Measurements from ENCODE around the gene ADGRV1.
A peak's percentile ranks its signal among the peaks of the same experiment; 100 is the strongest.

ADGRV1 gene

DNA sequence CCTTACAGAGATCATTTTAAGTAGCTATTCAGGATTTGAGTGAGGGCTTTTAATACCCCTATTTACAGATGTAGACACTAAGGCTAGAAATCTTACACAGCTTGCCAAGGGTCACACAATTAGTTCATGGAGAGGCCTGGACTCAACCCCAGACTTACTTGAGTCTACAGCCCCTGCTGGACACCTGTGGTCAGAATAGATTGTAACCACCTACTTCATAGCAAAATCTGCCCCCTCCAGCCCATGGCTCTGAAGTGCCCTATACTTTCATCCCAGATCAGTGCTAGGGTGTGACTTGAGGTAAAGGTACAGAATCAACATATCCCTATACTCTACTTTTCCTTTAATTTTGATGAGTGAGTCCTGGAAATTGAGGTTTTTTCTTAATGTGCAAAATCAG, 291.3 kb downstream of the ADGRV1 start:
- Histone ChIP-seq H3K4me3 (ENCODE audit: severe bottlenecking) (no peak overlapping the region), H3K27me3 (ENCODE audit: insufficient read depth, poor library complexity, severe bottlenecking) (no peaks in the 10 kb centered on the region), H3K4me1 (ENCODE audit: insufficient read depth, poor library complexity, severe bottlenecking) (no peaks in the 10 kb centered on the region), H3K9me3 (ENCODE audit: severe bottlenecking) (no peaks in the 10 kb centered on the region), H3K27ac (ENCODE audit: poor library complexity, severe bottlenecking) (no peak overlapping the region), H3K36me3 (ENCODE audit: low read depth) (no peaks in the 10 kb centered on the region)
- TF ChIP-seq, protein P1, sequence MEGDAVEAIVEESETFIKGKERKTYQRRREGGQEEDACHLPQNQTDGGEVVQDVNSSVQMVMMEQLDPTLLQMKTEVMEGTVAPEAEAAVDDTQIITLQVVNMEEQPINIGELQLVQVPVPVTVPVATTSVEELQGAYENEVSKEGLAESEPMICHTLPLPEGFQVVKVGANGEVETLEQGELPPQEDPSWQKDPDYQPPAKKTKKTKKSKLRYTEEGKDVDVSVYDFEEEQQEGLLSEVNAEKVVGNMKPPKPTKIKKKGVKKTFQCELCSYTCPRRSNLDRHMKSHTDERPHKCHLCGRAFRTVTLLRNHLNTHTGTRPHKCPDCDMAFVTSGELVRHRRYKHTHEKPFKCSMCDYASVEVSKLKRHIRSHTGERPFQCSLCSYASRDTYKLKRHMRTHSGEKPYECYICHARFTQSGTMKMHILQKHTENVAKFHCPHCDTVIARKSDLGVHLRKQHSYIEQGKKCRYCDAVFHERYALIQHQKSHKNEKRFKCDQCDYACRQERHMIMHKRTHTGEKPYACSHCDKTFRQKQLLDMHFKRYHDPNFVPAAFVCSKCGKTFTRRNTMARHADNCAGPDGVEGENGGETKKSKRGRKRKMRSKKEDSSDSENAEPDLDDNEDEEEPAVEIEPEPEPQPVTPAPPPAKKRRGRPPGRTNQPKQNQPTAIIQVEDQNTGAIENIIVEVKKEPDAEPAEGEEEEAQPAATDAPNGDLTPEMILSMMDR (IDR thresholded peaks at IDR 0.05; ENCODE audit: poor library complexity, severe bottlenecking), result no peak
- DNase-seq (ENCODE audit: low spot score) (no peak), ATAC-seq (ENCODE audit: low read depth) (0 out of 3 replicates have a peak, but pooled peaks have one; percentile 31)

DNA sequence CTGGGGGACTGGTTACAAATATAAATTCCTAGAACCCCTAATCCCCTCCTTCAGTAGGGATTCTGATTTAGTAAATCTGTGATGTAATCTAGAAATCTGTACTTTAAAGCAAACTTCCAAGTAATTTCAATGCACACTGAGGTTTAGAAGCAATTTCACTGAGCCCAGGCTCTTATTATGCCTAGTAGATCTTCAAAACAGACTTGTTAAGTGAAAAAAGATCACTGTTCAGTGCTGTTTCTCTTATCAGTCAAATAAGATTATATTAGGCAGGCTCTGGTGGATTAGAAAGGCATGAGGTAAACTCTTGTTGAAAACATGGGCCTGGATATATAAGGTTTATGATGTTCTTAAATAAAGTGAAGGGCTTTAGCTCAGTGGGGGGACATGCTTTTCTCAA, 293.9 kb downstream of the ADGRV1 start:
- H3K4me3 ChIP-seq (ENCODE audit: severe bottlenecking), result no peak overlapping the region
- TF ChIP-seq, protein P1 (IDR thresholded peaks at IDR 0.05; ENCODE audit: poor library complexity, severe bottlenecking), result no peak
- ATAC-seq (ENCODE audit: low read depth), result no peak
- no peaks in the 10 kb centered on the region for H3K27me3 ChIP-seq (ENCODE audit: insufficient read depth, poor library complexity, severe bottlenecking)
- no peak overlapping the region for H3K27ac ChIP-seq (ENCODE audit: poor library complexity, severe bottlenecking)
- DNase-seq (ENCODE audit: low spot score), result no peak
- H3K36me3 ChIP-seq (ENCODE audit: low read depth), result no peaks in the 10 kb centered on the region
- no peaks in the 10 kb centered on the region for H3K9me3 ChIP-seq (ENCODE audit: severe bottlenecking)
- H3K4me1 ChIP-seq (ENCODE audit: insufficient read depth, poor library complexity, severe bottlenecking), result no peaks in the 10 kb centered on the region

DNA sequence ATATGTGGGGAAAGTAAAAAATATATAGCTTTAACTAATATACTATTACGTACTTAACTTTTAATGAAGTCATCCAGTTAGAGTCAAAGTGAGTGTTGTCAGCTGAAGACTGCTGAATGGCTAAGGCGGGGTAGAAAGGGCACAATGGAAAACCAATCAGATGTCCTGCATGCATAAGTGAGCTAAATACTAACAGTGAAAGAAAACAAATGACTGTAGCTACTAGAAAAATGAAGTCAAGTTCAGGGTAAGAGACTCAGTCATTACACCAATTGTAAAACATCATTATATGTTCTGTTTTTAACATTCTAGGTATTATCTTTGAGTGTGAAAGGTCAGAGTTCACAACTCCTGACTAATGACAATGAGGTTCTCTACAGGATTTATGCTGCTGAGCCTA, 295.2 kb downstream of the ADGRV1 start:
- no peaks in the 10 kb centered on the region for H3K9me3 ChIP-seq (ENCODE audit: severe bottlenecking)
- H3K27ac ChIP-seq (ENCODE audit: poor library complexity, severe bottlenecking), result no peak overlapping the region
- no peaks in the 10 kb centered on the region for H3K27me3 ChIP-seq (ENCODE audit: insufficient read depth, poor library complexity, severe bottlenecking)
- ATAC-seq (ENCODE audit: low read depth) (no peak), DNase-seq (ENCODE audit: low spot score) (no peak)
- no peaks in the 10 kb centered on the region for H3K4me1 ChIP-seq (ENCODE audit: insufficient read depth, poor library complexity, severe bottlenecking)
- H3K4me3 ChIP-seq (ENCODE audit: severe bottlenecking), result no peak overlapping the region
- TF ChIP-seq, protein P1 (IDR thresholded peaks at IDR 0.05; ENCODE audit: poor library complexity, severe bottlenecking), result no peak
- no peaks in the 10 kb centered on the region for H3K36me3 ChIP-seq (ENCODE audit: low read depth)

DNA sequence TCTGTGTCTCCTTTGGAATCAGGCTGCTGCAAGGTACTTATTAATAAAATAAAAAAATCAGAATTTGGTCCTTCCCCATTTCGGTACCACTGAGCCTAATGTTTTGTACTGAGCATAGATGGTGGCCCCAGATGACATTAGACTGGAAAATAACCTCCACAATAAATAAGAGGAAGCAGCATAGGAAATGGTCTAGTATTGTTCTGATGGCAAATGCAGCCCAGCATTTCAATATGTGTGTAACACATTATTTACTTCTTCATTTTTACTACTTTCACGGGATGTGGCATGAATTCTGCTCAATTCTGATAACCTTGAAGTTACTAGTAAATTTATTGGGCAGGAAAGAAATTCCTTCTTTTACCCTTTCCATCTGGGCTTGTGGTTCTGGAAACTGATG, 295.6 kb downstream of the ADGRV1 start:
- H3K4me3 ChIP-seq (ENCODE audit: severe bottlenecking), result no peak overlapping the region
- ATAC-seq (ENCODE audit: low read depth), result no peak
- no peaks in the 10 kb centered on the region for H3K36me3 ChIP-seq (ENCODE audit: low read depth)
- DNase-seq (ENCODE audit: low spot score), result no peak
- no peaks in the 10 kb centered on the region for H3K9me3 ChIP-seq (ENCODE audit: severe bottlenecking)
- H3K4me1 ChIP-seq (ENCODE audit: insufficient read depth, poor library complexity, severe bottlenecking), result no peaks in the 10 kb centered on the region
- H3K27ac ChIP-seq (ENCODE audit: poor library complexity, severe bottlenecking), result no peak overlapping the region
- TF ChIP-seq, protein P1 (IDR thresholded peaks at IDR 0.05; ENCODE audit: poor library complexity, severe bottlenecking), result no peak
- H3K27me3 ChIP-seq (ENCODE audit: insufficient read depth, poor library complexity, severe bottlenecking), result no peaks in the 10 kb centered on the region

DNA sequence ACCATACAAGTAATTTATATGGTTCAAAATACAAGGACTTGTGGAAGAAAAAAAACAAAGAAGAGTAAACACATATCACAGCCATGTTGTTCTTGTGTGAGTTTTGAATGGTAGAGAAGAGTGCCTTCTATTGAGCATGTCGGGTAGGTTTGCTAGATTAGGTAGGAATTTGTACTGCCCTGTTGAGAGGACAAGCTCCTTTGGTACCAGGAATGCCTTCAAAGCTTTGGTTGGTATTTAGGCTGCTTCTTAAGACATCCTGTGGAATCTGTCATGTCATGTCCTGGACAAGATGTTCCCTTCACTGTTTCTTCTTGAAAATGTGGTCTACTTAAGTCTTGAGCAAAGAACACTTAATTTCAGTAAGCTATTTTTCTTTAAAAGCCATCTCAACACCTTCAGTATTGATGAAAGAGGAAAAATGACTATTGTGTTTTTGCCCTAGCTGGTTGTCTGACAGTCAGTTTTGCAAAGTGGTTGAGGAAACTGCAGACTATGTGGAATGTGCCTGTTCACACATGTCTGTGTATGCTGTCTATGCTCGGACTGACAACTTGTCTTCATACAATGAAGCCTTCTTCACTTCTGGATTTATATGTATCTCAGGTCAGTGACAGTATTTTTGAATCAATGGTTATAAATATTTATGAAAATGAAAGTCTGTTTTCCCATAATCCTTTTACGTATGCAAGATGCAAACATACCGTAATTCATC, 296.9 kb downstream of the ADGRV1 start:
- Histone ChIP-seq H3K4me3 (ENCODE audit: severe bottlenecking) (no peak overlapping the region), H3K27me3 (ENCODE audit: insufficient read depth, poor library complexity, severe bottlenecking) (no peaks in the 10 kb centered on the region), H3K27ac (ENCODE audit: poor library complexity, severe bottlenecking) (no peak overlapping the region), H3K4me1 (ENCODE audit: insufficient read depth, poor library complexity, severe bottlenecking) (no peaks in the 10 kb centered on the region), H3K9me3 (ENCODE audit: severe bottlenecking) (no peaks in the 10 kb centered on the region), H3K36me3 (ENCODE audit: low read depth) (no peaks in the 10 kb centered on the region)
- DNase-seq (ENCODE audit: low spot score) (no peak), ATAC-seq (ENCODE audit: low read depth) (no peak)
- TF ChIP-seq, protein P1 (IDR thresholded peaks at IDR 0.05; ENCODE audit: poor library complexity, severe bottlenecking), result no peak
